ENCODE data around the gene UBTD1. TPM values are rescaled to one million over a fixed set of nuclear protein-coding genes. Genes with fewer than 3 reads are reported as not detected.

The UBTD1 gene
- total RNA-seq, 1 experiment from 2014 or later, result 19.0 TPM

- H2BK20ac ChIP-seq (ENCODE audit: low read depth, low read length, poor library complexity, severe bottlenecking), result no peak overlapping the region
- no peaks in the 10 kb centered on the region for H3K27me3 ChIP-seq (ENCODE audit: insufficient read depth, low read length)
- TF ChIP-seq, protein P1, sequence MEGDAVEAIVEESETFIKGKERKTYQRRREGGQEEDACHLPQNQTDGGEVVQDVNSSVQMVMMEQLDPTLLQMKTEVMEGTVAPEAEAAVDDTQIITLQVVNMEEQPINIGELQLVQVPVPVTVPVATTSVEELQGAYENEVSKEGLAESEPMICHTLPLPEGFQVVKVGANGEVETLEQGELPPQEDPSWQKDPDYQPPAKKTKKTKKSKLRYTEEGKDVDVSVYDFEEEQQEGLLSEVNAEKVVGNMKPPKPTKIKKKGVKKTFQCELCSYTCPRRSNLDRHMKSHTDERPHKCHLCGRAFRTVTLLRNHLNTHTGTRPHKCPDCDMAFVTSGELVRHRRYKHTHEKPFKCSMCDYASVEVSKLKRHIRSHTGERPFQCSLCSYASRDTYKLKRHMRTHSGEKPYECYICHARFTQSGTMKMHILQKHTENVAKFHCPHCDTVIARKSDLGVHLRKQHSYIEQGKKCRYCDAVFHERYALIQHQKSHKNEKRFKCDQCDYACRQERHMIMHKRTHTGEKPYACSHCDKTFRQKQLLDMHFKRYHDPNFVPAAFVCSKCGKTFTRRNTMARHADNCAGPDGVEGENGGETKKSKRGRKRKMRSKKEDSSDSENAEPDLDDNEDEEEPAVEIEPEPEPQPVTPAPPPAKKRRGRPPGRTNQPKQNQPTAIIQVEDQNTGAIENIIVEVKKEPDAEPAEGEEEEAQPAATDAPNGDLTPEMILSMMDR (conservative IDR thresholded peaks at IDR 0.05), result no peak
- no peak overlapping the region for H3K9ac ChIP-seq (ENCODE audit: extremely low read depth, insufficient read length, low read length)
- H2AFZ ChIP-seq (ENCODE audit: low read length), result no peak overlapping the region
- no peaks in the 10 kb centered on the region for H3K9me3 ChIP-seq (ENCODE audit: control insufficient read depth, low read depth, low read length)
- H2BK15ac ChIP-seq (ENCODE audit: low read depth, low read length), result no peak overlapping the region
- H3K79me1 ChIP-seq (ENCODE audit: insufficient read depth, low read depth, low read length, poor library complexity, severe bottlenecking), result peaks cover 15% of the 10 kb centered on the region
- Mint-ChIP-seq H3K9me3 (no peaks in the 10 kb centered on the region), H3K4me1 (peaks cover 23 to 31% of the 10 kb centered on the region in 2 experiments), H3K36me3 (ENCODE audit: insufficient read depth in 1 of 3, low read depth in 3 of 3) (peaks cover 0 to 17% (median 17%) of the 10 kb centered on the region in 3 experiments; a peak in 5 of 7 replicates), H3K4me3 (no peak overlapping the region), H3K27me3 (ENCODE audit: low read depth) (no peaks in the 10 kb centered on the region; the same call in 1 of the 2 replicates), H3K27ac (peak overlapping the region; percentile 5 to 68 (median 58); a peak in 4 of 7 replicates)
- H3K4ac ChIP-seq (ENCODE audit: low read depth, low read length), result no peak overlapping the region
- no peak overlapping the region for H2BK12ac ChIP-seq (ENCODE audit: insufficient read length, low read depth, low read length)
- no peak overlapping the region for H4K5ac ChIP-seq (ENCODE audit: insufficient read length, low read depth, low read length)
- peaks cover 6% of the 10 kb centered on the region; the same call in 1 of the 2 replicates for H3K4me1 ChIP-seq (ENCODE audit: insufficient read depth, low read length)
- H3K23me2 ChIP-seq (ENCODE audit: insufficient read length, low read depth, low read length, poor library complexity, severe bottlenecking), result no peaks in the 10 kb centered on the region
- no peak overlapping the region for H3K56ac ChIP-seq (ENCODE audit: insufficient read length, low read depth, low read length)
- H2BK5ac ChIP-seq (ENCODE audit: insufficient read length, low read length), result no peak overlapping the region
- H2BK120ac ChIP-seq (ENCODE audit: low read depth, low read length, poor library complexity, severe bottlenecking), result no peak overlapping the region
- no peak overlapping the region for H3T11ph ChIP-seq (ENCODE audit: low read length)
- no peaks in the 10 kb centered on the region for H4K20me1 ChIP-seq (ENCODE audit: control insufficient read depth, insufficient read depth, insufficient read length)
- no peak for DNase-seq
- H2AK5ac ChIP-seq (ENCODE audit: insufficient read length, low read length), result no peak overlapping the region
- H3K4me2 ChIP-seq (ENCODE audit: insufficient read depth, insufficient read length, low read length), result no peak overlapping the region
- no peak overlapping the region for H4K8ac ChIP-seq (replicated peaks; ENCODE audit: insufficient read length, low read depth, low read length)
- H3K27ac ChIP-seq (ENCODE audit: insufficient read length, low read depth, low read length), result no peak overlapping the region
- H4K91ac ChIP-seq (ENCODE audit: insufficient read length, low read depth, low read length), result no peak overlapping the region
- H3K14ac ChIP-seq (ENCODE audit: insufficient read depth, low read length), result no peak overlapping the region
- H3K79me2 ChIP-seq (ENCODE audit: insufficient read depth, low read length), result peaks cover 38% of the 10 kb centered on the region; the same call in 1 of the 2 replicates
- no peak overlapping the region for H3K23ac ChIP-seq (ENCODE audit: insufficient read length, low read depth, low read length)
- H3K18ac ChIP-seq (ENCODE audit: insufficient read length, low read depth, low read length), result no peak overlapping the region
- no CpG with 5 or more reads among the region's 2 CpGs for WGBS (ENCODE audit: extremely low coverage, insufficient read length, low lambda C conversion rate)
Measured at GRCh38 chr10:97490592-97490991, 8.1 kb upstream of the UBTD1 start.
